SHP77 treated with DMSO at 0.1 percent for 48 hours (cell line): ENCODE data around the gene ZFY.
"Not testable (repeated sequence)": the region's sequence is repeated elsewhere in the genome, so short reads cannot be mapped to it uniquely, and the experiment has no call there.

Experiments used
- DNase-seq: peaks from one replicate; lab custom pipeline; 2025; lab: John Stamatoyannopoulos, UW

ZFY gene

DNA sequence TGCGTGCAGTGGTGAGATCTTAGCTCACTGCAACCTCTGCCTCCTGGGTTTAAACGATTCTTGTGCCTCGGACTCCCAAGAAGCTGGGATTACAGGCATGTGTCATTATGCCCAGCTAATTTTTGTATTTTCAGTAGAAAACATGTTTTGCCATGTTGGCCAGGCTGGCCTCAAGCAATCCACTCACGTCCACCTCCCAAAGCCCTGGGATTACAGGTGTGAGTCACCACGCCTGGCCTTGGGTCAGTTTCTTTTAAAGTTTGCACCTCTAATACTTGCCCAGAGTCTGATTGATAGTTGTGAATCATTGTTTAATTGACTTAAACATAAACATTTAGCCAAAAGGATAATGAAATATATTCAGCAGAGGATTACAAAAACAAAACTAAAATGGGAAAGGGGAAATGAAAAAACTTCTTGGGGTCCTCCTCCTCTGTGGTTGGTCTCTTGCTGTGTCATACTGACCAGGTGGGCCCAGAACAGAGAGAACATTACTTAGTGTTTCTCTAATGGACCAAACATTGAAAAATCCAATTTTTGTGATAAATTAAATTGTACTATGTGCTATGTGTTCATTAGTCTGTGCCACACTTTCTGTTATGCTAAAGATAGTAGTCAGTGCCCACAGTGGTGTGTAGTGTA, 38.0 kb downstream of the ZFY start:
- DNase-seq: no peak

DNA sequence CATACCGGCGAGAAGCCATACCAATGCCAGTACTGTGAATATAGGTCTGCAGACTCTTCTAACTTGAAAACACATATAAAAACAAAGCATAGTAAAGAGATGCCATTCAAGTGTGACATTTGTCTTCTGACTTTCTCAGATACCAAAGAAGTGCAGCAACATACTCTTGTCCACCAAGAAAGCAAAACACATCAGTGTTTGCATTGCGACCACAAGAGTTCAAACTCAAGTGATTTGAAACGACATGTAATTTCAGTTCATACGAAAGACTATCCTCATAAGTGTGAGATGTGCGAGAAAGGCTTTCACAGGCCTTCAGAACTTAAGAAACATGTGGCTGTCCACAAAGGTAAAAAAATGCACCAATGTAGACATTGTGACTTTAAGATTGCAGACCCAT, 44.1 kb downstream of the ZFY start:
- no peak for DNase-seq

DNA sequence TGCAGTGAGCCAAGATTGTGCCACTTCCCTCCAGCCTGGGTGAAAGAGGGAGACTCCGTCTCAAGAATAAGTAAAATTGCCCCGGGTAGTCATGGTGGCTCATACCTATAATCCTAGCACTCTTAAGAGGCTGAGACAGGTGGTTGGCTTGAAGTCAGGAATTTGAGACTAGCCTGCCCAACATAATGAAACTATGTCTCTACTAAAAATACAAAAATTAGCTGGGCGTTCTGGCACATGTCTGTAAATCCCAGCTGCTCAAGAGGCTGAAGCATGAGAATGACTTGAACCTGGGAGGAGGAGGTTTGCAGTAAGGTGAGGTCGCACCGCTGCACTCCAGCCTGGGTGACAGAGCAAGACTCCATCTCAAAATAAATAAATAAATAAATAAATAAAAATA, 49.3 kb downstream of the ZFY start:
- no peak for DNase-seq

- not testable (repeated sequence) for DNase-seq
Observed at GRCh38 chrY:2987178-2987577, 52.0 kb downstream of the ZFY start.

GRCh38 chrY:2997369-2997768, 62.2 kb downstream of the ZFY start:
- not testable (repeated sequence) for DNase-seq

GRCh38 chrY:3002190-3002589, 67.0 kb downstream of the ZFY start:
- DNase-seq: no peak

DNA sequence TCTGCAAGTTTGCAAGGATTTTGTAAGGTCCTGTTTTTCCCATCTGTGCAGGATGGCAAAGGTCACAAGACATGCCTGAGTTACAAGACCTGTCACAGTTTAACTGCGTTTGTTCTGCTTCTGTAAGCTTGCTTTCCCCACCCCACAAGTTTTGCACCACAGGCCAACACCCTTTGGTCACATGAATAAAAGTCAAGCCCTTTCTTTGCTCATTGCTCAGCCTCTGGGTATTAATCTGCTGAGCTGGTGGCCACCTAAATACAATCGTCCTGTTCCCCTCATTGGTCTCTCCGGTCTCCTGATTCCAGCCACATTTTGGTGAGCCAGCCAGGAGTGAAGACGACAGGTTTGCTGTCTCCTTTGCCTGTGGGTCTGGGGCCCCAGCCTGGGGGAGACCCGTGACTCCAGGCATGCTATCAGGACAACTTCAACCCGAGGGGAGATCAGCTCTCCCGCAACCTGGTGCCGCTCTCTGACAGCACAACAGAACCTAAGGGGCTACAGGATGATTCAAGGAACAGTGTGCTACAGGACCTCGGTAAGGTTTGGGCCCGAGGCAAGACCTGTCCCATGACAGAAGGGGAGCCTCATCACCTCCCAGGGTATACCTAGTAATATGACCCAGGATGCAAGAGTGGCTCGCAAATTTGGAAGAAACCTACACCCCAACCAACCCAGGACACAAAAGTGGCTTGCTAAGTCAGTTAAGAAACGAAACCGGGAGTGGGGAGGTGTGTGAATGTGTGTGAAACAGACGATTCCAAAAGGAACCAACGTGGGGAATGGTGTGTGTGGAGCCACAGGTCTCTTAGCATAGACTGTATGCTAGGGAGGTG, 67.7 kb downstream of the ZFY start:
- no peak for DNase-seq

- no peak for DNase-seq
Observed at GRCh38 chrY:3003516-3003830, 68.3 kb downstream of the ZFY start.

- no peak for DNase-seq
Observed at GRCh38 chrY:3003846-3004245, 68.7 kb downstream of the ZFY start.

DNA sequence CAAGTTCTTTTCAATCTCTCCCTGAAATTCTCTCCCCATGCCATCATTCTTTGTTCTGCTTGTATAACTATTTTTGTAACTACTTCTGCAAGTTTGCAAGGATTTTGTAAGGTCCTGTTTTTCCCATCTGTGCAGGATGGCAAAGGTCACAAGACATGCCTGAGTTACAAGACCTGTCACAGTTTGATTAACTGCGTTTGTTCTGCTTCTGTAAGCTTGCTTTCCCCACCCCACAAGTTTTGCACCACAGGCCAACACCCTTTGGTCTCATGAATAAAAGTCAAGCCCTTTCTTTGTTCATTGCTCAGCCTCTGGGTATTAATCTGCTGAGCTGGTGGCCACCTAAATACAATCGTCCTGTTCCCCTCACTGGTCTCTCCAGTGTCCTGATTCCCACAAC, 70.8 kb downstream of the ZFY start:
- not testable (repeated sequence) for DNase-seq

GRCh38 chrY:3007967-3008366, 72.8 kb downstream of the ZFY start:
- no peak for DNase-seq

GRCh38 chrY:3012226-3012625, 77.0 kb downstream of the ZFY start:
- DNase-seq: no peak

GRCh38 chrY:3016594-3016993, 81.4 kb downstream of the ZFY start:
- DNase-seq: no peak

DNA sequence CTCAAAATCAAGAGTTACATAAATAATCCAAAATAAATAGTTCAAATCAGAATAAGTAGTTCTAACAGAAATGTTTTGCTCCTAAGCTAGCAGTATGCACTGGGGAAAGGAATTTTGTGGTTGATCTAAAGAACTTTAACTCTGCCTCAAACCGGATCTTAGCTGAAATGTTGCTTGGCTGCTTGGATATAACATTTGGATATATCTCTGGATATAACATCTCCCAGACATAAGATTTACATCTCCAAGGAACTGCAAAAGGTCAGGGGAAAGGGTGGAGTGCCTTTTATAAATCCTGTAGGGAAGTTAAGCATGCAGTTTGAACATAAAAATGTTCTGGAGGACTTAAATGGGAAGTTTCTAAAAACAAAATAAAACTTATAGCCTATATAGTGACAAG, 83.4 kb downstream of the ZFY start:
- DNase-seq: no peak

DNA sequence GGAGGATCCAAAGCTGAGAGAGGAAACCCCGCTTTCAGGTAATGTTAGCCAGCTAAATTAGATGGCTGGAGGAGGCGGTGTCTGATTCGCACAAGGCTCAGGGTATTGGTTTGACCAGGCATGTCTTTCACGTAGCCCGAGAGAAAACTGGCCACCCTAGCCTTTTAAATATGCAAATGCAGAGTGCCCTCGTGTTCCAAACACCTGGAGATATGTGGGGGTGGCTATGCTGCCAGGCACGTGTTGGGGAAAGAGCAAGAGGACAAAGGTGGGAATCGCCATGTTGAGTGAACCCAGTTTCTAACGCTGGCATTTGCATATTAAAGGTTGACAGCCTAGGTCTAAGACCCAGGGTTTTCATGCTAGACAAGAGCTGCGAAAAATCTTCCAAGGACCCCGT, 84.4 kb downstream of the ZFY start:
- no peak for DNase-seq

- DNase-seq: no peak
Observed at GRCh38 chrY:3021176-3021575, 86.0 kb downstream of the ZFY start.

- no peak for DNase-seq
Observed at GRCh38 chrY:3023606-3024005, 88.4 kb downstream of the ZFY start.

DNA sequence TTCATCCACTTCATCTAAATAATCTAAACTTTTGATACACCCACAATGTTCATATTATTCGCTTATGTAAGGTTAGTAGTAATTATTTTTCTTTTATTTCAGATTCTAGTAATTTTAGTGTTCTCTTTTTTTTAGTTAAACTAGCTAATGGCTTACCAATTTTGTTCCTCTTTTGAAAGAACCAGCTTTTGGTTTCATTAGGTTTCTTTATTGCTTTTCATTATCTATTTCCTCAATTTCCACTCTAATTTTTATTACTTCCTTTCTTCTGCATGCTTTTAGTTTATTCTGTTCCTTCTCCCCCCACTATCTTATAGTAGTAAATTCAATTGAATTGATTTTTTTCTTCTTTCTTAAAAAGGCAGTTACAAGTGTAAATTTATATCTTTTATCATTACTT, 90.2 kb downstream of the ZFY start:
- DNase-seq: no peak
